Activated CD8-positive, alpha-beta memory T cell treated with anti-CD3 and anti-CD28 coated beads, Interleukin-2, amount 50 U/mL, for 24 hours (primary cell): ENCODE data around the gene ARID1B.

Source experiments
- DNase-seq: peaks from one replicate; pipeline ENCODE4 v3.0.0-alpha.2; 2020; ENCODE audit errors: extremely low read depth

The ARID1B gene

GRCh38 chr6:156905801-156906200 lies 128.6 kb downstream of the ARID1B start:
- DNase-seq: no peak

- DNase-seq: no peak
These were observed 129.3 kb downstream of the ARID1B start for GRCh38 chr6:156906451-156906850.

- DNase-seq: no peak
These were observed 132.2 kb downstream of the ARID1B start for GRCh38 chr6:156909212-156910010.

GRCh38 chr6:156910011-156910334 lies 132.8 kb downstream of the ARID1B start:
- no peak for DNase-seq

GRCh38 chr6:156910938-156911337 lies 133.8 kb downstream of the ARID1B start:
- DNase-seq: no peak

GRCh38 chr6:156911581-156911980 lies 134.4 kb downstream of the ARID1B start:
- DNase-seq: no peak

GRCh38 chr6:156912431-156912830 lies 135.3 kb downstream of the ARID1B start:
- DNase-seq: no peak

- no peak for DNase-seq
These were observed 137.0 kb downstream of the ARID1B start for GRCh38 chr6:156914181-156914580.

- no peak for DNase-seq
These were observed 139.1 kb downstream of the ARID1B start for GRCh38 chr6:156916130-156916801.

- no peak for DNase-seq
These were observed 140.0 kb downstream of the ARID1B start for GRCh38 chr6:156917213-156917612.

GRCh38 chr6:156918647-156919046 lies 141.5 kb downstream of the ARID1B start:
- no peak for DNase-seq

GRCh38 chr6:156919370-156919769 lies 142.2 kb downstream of the ARID1B start:
- no peak for DNase-seq

GRCh38 chr6:156919814-156920369 lies 142.7 kb downstream of the ARID1B start:
- no peak for DNase-seq

GRCh38 chr6:156924246-156924645 lies 147.1 kb downstream of the ARID1B start:
- DNase-seq: no peak

- DNase-seq: no peak
These were observed 147.8 kb downstream of the ARID1B start for GRCh38 chr6:156925026-156925425.

GRCh38 chr6:156925718-156926607 lies 148.8 kb downstream of the ARID1B start:
- DNase-seq: no peak

GRCh38 chr6:156928126-156928525 lies 150.9 kb downstream of the ARID1B start:
- DNase-seq: no peak

GRCh38 chr6:156928972-156929371 lies 151.8 kb downstream of the ARID1B start:
- no peak for DNase-seq

- DNase-seq: no peak
These were observed 154.1 kb downstream of the ARID1B start for GRCh38 chr6:156931283-156931682.

GRCh38 chr6:156933201-156934068 lies 156.3 kb downstream of the ARID1B start:
- no peak for DNase-seq

- no peak for DNase-seq
These were observed 156.9 kb downstream of the ARID1B start for GRCh38 chr6:156934069-156934460.
